Stomach (tissue), 4 donors: ENCODE measurements around the gene IGFBP4.

Source experiments
- POLR2A ChIP-seq, 4 donors: fragments of 450-650 bp; IDR thresholded peaks; one replicate each; pipeline ENCODE4 v1.6.1; 2016; ENCODE audit warnings: antibody characterized with exemption in 4 of 4, control low read depth in 2 of 4, mild to moderate bottlenecking in 1 of 4, moderate library complexity in 1 of 4
- TF ChIP-seq, protein P1 (sequence below), 7 experiments: fragments of 450-650 bp in 4 of 7; fragments of 200-600 bp in 3 of 7; sonication (generic) in 3 of 7; IDR thresholded peaks; one replicate each; pipeline ENCODE4 v1.5.1; 2016 to 2019; ENCODE audit warnings: antibody characterized with exemption in 7 of 7, control low read depth in 2 of 7, mild to moderate bottlenecking in 1 of 7

GRCh38 chr17:40410082-40410481 lies 33.2 kb upstream of the IGFBP4 start:
- TF ChIP-seq POLR2A (IDR thresholded peaks at IDR 0.05) = no peak
- TF ChIP-seq, protein P1, sequence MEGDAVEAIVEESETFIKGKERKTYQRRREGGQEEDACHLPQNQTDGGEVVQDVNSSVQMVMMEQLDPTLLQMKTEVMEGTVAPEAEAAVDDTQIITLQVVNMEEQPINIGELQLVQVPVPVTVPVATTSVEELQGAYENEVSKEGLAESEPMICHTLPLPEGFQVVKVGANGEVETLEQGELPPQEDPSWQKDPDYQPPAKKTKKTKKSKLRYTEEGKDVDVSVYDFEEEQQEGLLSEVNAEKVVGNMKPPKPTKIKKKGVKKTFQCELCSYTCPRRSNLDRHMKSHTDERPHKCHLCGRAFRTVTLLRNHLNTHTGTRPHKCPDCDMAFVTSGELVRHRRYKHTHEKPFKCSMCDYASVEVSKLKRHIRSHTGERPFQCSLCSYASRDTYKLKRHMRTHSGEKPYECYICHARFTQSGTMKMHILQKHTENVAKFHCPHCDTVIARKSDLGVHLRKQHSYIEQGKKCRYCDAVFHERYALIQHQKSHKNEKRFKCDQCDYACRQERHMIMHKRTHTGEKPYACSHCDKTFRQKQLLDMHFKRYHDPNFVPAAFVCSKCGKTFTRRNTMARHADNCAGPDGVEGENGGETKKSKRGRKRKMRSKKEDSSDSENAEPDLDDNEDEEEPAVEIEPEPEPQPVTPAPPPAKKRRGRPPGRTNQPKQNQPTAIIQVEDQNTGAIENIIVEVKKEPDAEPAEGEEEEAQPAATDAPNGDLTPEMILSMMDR (IDR thresholded peaks at IDR 0.05) = no peak
